H9 (cell line): Measurements from ENCODE around the gene SBNO1. TPM values are rescaled to one million over a fixed set of nuclear protein-coding genes. Genes with fewer than 3 reads are reported as not detected.
A peak's percentile ranks its signal among the peaks of the same experiment; 100 is the strongest.

Source experiments
- DNase-seq: peaks from one replicate; pipeline ENCODE4 v3.0.0-alpha.2; 2017
- H2AFZ ChIP-seq: one replicate; pipeline ENCODE4 v1.6.1; 2013; ENCODE audit warnings: mild to moderate bottlenecking, low read length, control low read depth, moderate library complexity
- H2AK5ac ChIP-seq: 2 replicates; pipeline ENCODE4 v1.6.1; 2013; ENCODE audit warnings: low read length, control low read depth, mixed read lengths; ENCODE audit not compliant: insufficient read length
- H2BK120ac ChIP-seq: one replicate; pipeline ENCODE4 v1.6.1; 2013; ENCODE audit warnings: low read depth, mild to moderate bottlenecking, low read length, control low read depth, inconsistent platforms; ENCODE audit not compliant: poor library complexity, severe bottlenecking
- H2BK12ac ChIP-seq: 2 replicates; pipeline ENCODE4 v1.6.1; 2013; ENCODE audit warnings: low read length, control low read depth, mixed read lengths, low read depth; ENCODE audit not compliant: insufficient read length
- H2BK15ac ChIP-seq: 2 replicates; pipeline ENCODE4 v1.6.1; 2013; ENCODE audit warnings: low read depth, low read length, control low read depth
- H2BK20ac ChIP-seq: one replicate; pipeline ENCODE4 v1.6.1; 2013; ENCODE audit warnings: low read depth, mild to moderate bottlenecking, low read length, control low read depth, inconsistent platforms; ENCODE audit not compliant: poor library complexity, severe bottlenecking
- H2BK5ac ChIP-seq: 2 replicates; pipeline ENCODE4 v1.6.1; 2013; ENCODE audit warnings: low read length, control low read depth, mixed read lengths; ENCODE audit not compliant: insufficient read length
- H3K14ac ChIP-seq: 2 replicates; pipeline ENCODE4 v1.6.1; 2013; ENCODE audit warnings: low read length, control low read depth; ENCODE audit not compliant: insufficient read depth
- H3K18ac ChIP-seq: 2 replicates; pipeline ENCODE4 v1.6.1; 2013; ENCODE audit warnings: low read depth, mild to moderate bottlenecking, mixed read lengths, low read length, control low read depth; ENCODE audit not compliant: insufficient read length
- H3K23ac ChIP-seq: 2 replicates; pipeline ENCODE4 v1.6.1; 2013; ENCODE audit warnings: low read length, control low read depth, mixed read lengths, low read depth; ENCODE audit not compliant: insufficient read length
- H3K23me2 ChIP-seq: 2 replicates; pipeline ENCODE4 v1.6.1; 2013; ENCODE audit warnings: low read depth, mild to moderate bottlenecking, mixed read lengths, low read length, control low read depth; ENCODE audit not compliant: insufficient read length, poor library complexity, severe bottlenecking
- H3K27ac ChIP-seq: 2 replicates; pipeline ENCODE4 v1.5.1; 2013; ENCODE audit warnings: low read length, control low read depth, mixed read lengths, low read depth; ENCODE audit not compliant: insufficient read length
- H3K27me3 ChIP-seq: 2 replicates; pipeline ENCODE4 v1.6.1; 2013; ENCODE audit warnings: low read length, control low read depth, inconsistent platforms; ENCODE audit not compliant: insufficient read depth
- H3K4ac ChIP-seq: 2 replicates; pipeline ENCODE4 v1.6.1; 2013; ENCODE audit warnings: low read depth, mild to moderate bottlenecking, control low read depth, inconsistent platforms, low read length, moderate library complexity
- H3K4me1 ChIP-seq: 2 replicates; pipeline ENCODE4 v1.6.1; 2013; ENCODE audit warnings: low read length, control low read depth, inconsistent platforms; ENCODE audit not compliant: insufficient read depth
- H3K4me2 ChIP-seq: 2 replicates; pipeline ENCODE4 v1.6.1; 2013; ENCODE audit warnings: low read length, control low read depth, mixed read lengths; ENCODE audit not compliant: insufficient read length, insufficient read depth
- H3K56ac ChIP-seq: 2 replicates; pipeline ENCODE4 v1.6.1; 2013; ENCODE audit warnings: low read depth, mild to moderate bottlenecking, mixed read lengths, low read length, control low read depth; ENCODE audit not compliant: insufficient read length
- H3K79me1 ChIP-seq: 2 replicates; pipeline ENCODE4 v1.6.1; 2013; ENCODE audit warnings: low read depth, mild to moderate bottlenecking, moderate library complexity, low read length, control low read depth, inconsistent platforms; ENCODE audit not compliant: insufficient read depth, poor library complexity, severe bottlenecking
- H3K79me2 ChIP-seq: 2 replicates; pipeline ENCODE4 v1.6.1; 2013; ENCODE audit warnings: low read length, control low read depth, inconsistent platforms; ENCODE audit not compliant: insufficient read depth
- H3K9ac ChIP-seq: 2 replicates; pipeline ENCODE4 v1.6.1; 2013; ENCODE audit warnings: low read length, control low read depth, mixed read lengths; ENCODE audit not compliant: insufficient read length; ENCODE audit errors: extremely low read depth
- H3K9me3 ChIP-seq: one replicate; pipeline ENCODE4 v1.6.1; 2013; ENCODE audit warnings: low read depth, low read length, inconsistent platforms; ENCODE audit not compliant: control insufficient read depth
- H3T11ph ChIP-seq: one replicate; pipeline ENCODE4 v1.6.1; 2013; ENCODE audit warnings: mild to moderate bottlenecking, low read length, control low read depth, inconsistent platforms
- H4K20me1 ChIP-seq: one replicate; pipeline ENCODE4 v1.6.1; 2013; ENCODE audit not compliant: control insufficient read depth, insufficient read length, insufficient read depth
- H4K5ac ChIP-seq: 2 replicates; pipeline ENCODE4 v1.6.1; 2013; ENCODE audit warnings: low read depth, mild to moderate bottlenecking, mixed read lengths, low read length, control low read depth; ENCODE audit not compliant: insufficient read length
- H4K8ac ChIP-seq: replicated peaks from 2 replicates; pipeline ENCODE4 v1.6.1; 2013; ENCODE audit warnings: low read length, control low read depth, mixed read lengths, low read depth; ENCODE audit not compliant: insufficient read length
- H4K91ac ChIP-seq: 2 replicates; pipeline ENCODE4 v1.6.1; 2013; ENCODE audit warnings: low read depth, mild to moderate bottlenecking, moderate library complexity, mixed read lengths, low read length, control low read depth; ENCODE audit not compliant: insufficient read length
- H3K27ac Mint-ChIP-seq, 3 experiments: 2 replicates in 2 of 3; 3 replicates in 1 of 3; pipeline ENCODE4 v1.8.0; 2020 to 2021; ENCODE audit warnings: mixed read lengths in 3 of 3, mild to moderate bottlenecking in 1 of 3, moderate library complexity in 1 of 3
- H3K27me3 Mint-ChIP-seq: 2 replicates; pipeline ENCODE4 v1.8.0; 2021; ENCODE audit warnings: low read depth, mild to moderate bottlenecking, moderate library complexity, mixed read lengths
- H3K36me3 Mint-ChIP-seq, 3 experiments: 2 replicates in 2 of 3; 3 replicates in 1 of 3; pipeline ENCODE4 v1.8.0; 2020 to 2021; ENCODE audit warnings: low read depth in 3 of 3, mixed read lengths in 3 of 3; ENCODE audit not compliant: insufficient read depth in 1 of 3
- H3K4me1 Mint-ChIP-seq, 2 experiments: 2 replicates each; pipeline ENCODE4 v1.8.0; 2020; ENCODE audit warnings: mixed read lengths in 2 of 2
- H3K4me3 Mint-ChIP-seq, 2 experiments: 2 replicates in 1 of 2; 3 replicates in 1 of 2; pipeline ENCODE4 v1.8.0; 2020 to 2021; ENCODE audit warnings: mild to moderate bottlenecking in 2 of 2, mixed read lengths in 2 of 2, moderate library complexity in 1 of 2
- H3K9me3 Mint-ChIP-seq, 2 experiments: 2 replicates in 1 of 2; 3 replicates in 1 of 2; pipeline ENCODE4 v1.8.0; 2020; ENCODE audit warnings: mild to moderate bottlenecking in 2 of 2, mixed read lengths in 2 of 2, moderate library complexity in 1 of 2
- CTCF ChIP-seq: fragments of 200-600 bp; sonication (generic); conservative IDR thresholded peaks from 3 replicates; pipeline ENCODE4 v1.8.0; 2021; ENCODE audit warnings: antibody characterized with exemption, mild to moderate bottlenecking
- WGBS: extraction: QIAGEN DNeasy Blood & Tissue Kit; methylation state at CpG from one replicate; pipeline ENCODE4 v1.1.7; 2013; ENCODE audit warnings: missing lambda C conversion rate, low lambda C conversion rate, mixed read lengths; ENCODE audit not compliant: insufficient read length; ENCODE audit errors: extremely low coverage; 5-methylcytosine and 5-hydroxymethylcytosine counted together
- total RNA-seq: library from RNA; stranded (reverse); gene quantifications from 2 replicates; pipeline ENCODE4 v1.2.1, GENCODE V29; 2021

Gene SBNO1
- total RNA-seq, 1 experiment from 2014 or later, result 47.5 TPM

- peaks cover 1% of the 10 kb centered on the region for H3K79me1 ChIP-seq
- no peak overlapping the region for H3K23ac ChIP-seq
- no CpG with 5 or more reads among the region's 32 CpGs for WGBS
- H2AK5ac ChIP-seq, result no peak overlapping the region
- no peaks in the 10 kb centered on the region for H4K20me1 ChIP-seq
- no peak overlapping the region for H3T11ph ChIP-seq
- H3K14ac ChIP-seq, result peak overlapping the region; percentile 77; the same call in 1 of the 2 replicates
- no peak overlapping the region for H2BK15ac ChIP-seq
- no peak overlapping the region for H2BK5ac ChIP-seq
- H3K56ac ChIP-seq, result no peak overlapping the region
- Mint-ChIP-seq H3K36me3 (peaks cover 10 to 46% (median 36%) of the 10 kb centered on the region in 3 experiments), H3K4me3 (peak overlapping the region; percentile 91 to 96), H3K27ac (peak overlapping the region; percentile 95 to 96 (median 96)), H3K4me1 (peaks cover 42 to 44% of the 10 kb centered on the region in 2 experiments), H3K27me3 (no peaks in the 10 kb centered on the region), H3K9me3 (peaks cover 0 to 3% of the 10 kb centered on the region in 2 experiments; a peak in 2 of 5 replicates)
- no peak overlapping the region for H2AFZ ChIP-seq
- H2BK12ac ChIP-seq, result no peak overlapping the region
- peak overlapping the region; percentile 89 for H3K9ac ChIP-seq
- H3K4me2 ChIP-seq, result peak overlapping the region; percentile 61
- peaks cover 3% of the 10 kb centered on the region; the same call in 1 of the 2 replicates for H3K4me1 ChIP-seq
- peak; percentile 43; the same call in 2 of the 3 replicates for TF ChIP-seq CTCF
- H3K23me2 ChIP-seq, result peaks cover 14% of the 10 kb centered on the region
- no peaks in the 10 kb centered on the region for H3K9me3 ChIP-seq
- no peak overlapping the region for H3K27ac ChIP-seq
- DNase-seq, result peak; percentile 78
- H3K18ac ChIP-seq, result peak overlapping the region; percentile 37
- no peak overlapping the region; the same call in 1 of the 2 replicates for H3K4ac ChIP-seq
- H4K91ac ChIP-seq, result peak overlapping the region; percentile 16
- peaks cover 23% of the 10 kb centered on the region; the same call in 1 of the 2 replicates for H3K79me2 ChIP-seq
- H2BK120ac ChIP-seq, result no peak overlapping the region
- H3K27me3 ChIP-seq, result no peaks in the 10 kb centered on the region
- peak overlapping the region; percentile 6 for H4K5ac ChIP-seq
- no peak overlapping the region for H2BK20ac ChIP-seq
- H4K8ac ChIP-seq, result peak overlapping the region; percentile 44
These were observed 95.2 kb downstream of the SBNO1 start for GRCh38 chr12:123269395-123269892.
